Glutamatergic neuron (in vitro differentiated cells): ENCODE measurements around the gene DNAJC6. TPM values are rescaled to one million over a fixed set of nuclear protein-coding genes. Genes with fewer than 3 reads are reported as not detected.

Source experiments
- DNase-seq: peaks from one replicate; pipeline ENCODE4 v3.0.0; 2022
- H3K27ac Mint-ChIP-seq: one replicate; pipeline ENCODE4 v1.8.0; 2020; ENCODE audit warnings: mild to moderate bottlenecking, mixed read lengths, inconsistent platforms; ENCODE audit not compliant: unreplicated experiment
- H3K27me3 Mint-ChIP-seq: one replicate; pipeline ENCODE4 v1.8.0; 2020; ENCODE audit warnings: mild to moderate bottlenecking, moderate library complexity, mixed read lengths, inconsistent platforms; ENCODE audit not compliant: unreplicated experiment
- H3K36me3 Mint-ChIP-seq: one replicate; pipeline ENCODE4 v1.8.0; 2020; ENCODE audit warnings: mild to moderate bottlenecking, mixed read lengths, inconsistent platforms; ENCODE audit not compliant: unreplicated experiment
- H3K4me1 Mint-ChIP-seq: one replicate; pipeline ENCODE4 v1.8.0; 2020; ENCODE audit warnings: mild to moderate bottlenecking, low read depth, mixed read lengths, inconsistent platforms; ENCODE audit not compliant: unreplicated experiment
- H3K4me3 Mint-ChIP-seq: one replicate; pipeline ENCODE4 v1.8.0; 2020; ENCODE audit warnings: mild to moderate bottlenecking, mixed read lengths, inconsistent platforms; ENCODE audit not compliant: unreplicated experiment
- H3K9me3 Mint-ChIP-seq: one replicate; pipeline ENCODE4 v1.8.0; 2020; ENCODE audit warnings: mild to moderate bottlenecking, moderate library complexity, mixed read lengths, inconsistent platforms; ENCODE audit not compliant: unreplicated experiment
- CTCF ChIP-seq: fragments of 200-600 bp; sonication (generic); IDR thresholded peaks from one replicate; pipeline ENCODE4 v1.5.0; 2021; ENCODE audit not compliant: partially characterized antibody, unreplicated experiment
- total RNA-seq: library from RNA; stranded (reverse); fragmentation: NEBNext Ultra II Directional; extraction: Animal tissue kit (Norgen Biotek cat#: 25700); gene quantifications from one replicate; pipeline ENCODE4 v1.2.1, GENCODE V29; 2021; ENCODE audit not compliant: unreplicated experiment

The DNAJC6 gene
- total RNA-seq, 1 donor from 2014 or later = 54.6 TPM

- peaks cover 7% of the 10 kb centered on the region for H3K4me1 Mint-ChIP-seq
- no peak overlapping the region for H3K4me3 Mint-ChIP-seq
- DNase-seq = no peak
- peaks cover 3% of the 10 kb centered on the region for H3K27me3 Mint-ChIP-seq
- no peak for TF ChIP-seq CTCF
- H3K36me3 Mint-ChIP-seq = no peaks in the 10 kb centered on the region
- peak overlapping the region; percentile 62 for H3K27ac Mint-ChIP-seq
- peaks cover 8% of the 10 kb centered on the region for H3K9me3 Mint-ChIP-seq
Measured at GRCh38 chr1:65423884-65424572, 114.7 kb downstream of the DNAJC6 start.

- Mint-ChIP-seq H3K27me3 (peaks cover 3% of the 10 kb centered on the region), H3K4me1 (peaks cover 4% of the 10 kb centered on the region), H3K9me3 (peaks cover 7% of the 10 kb centered on the region), H3K4me3 (no peak overlapping the region), H3K27ac (peak overlapping the region; percentile 63), H3K36me3 (no peaks in the 10 kb centered on the region)
- no peak for DNase-seq
- no peak for TF ChIP-seq CTCF
Measured at GRCh38 chr1:65424573-65424889, 115.2 kb downstream of the DNAJC6 start.

GRCh38 chr1:65425006-65425405, 115.7 kb downstream of the DNAJC6 start:
- no peak overlapping the region for H3K4me3 Mint-ChIP-seq
- peaks cover 3% of the 10 kb centered on the region for H3K4me1 Mint-ChIP-seq
- H3K27me3 Mint-ChIP-seq = no peaks in the 10 kb centered on the region
- H3K9me3 Mint-ChIP-seq = peaks cover 2% of the 10 kb centered on the region
- H3K27ac Mint-ChIP-seq = no peak overlapping the region
- no peaks in the 10 kb centered on the region for H3K36me3 Mint-ChIP-seq
- no peak for TF ChIP-seq CTCF
- no peak for DNase-seq

GRCh38 chr1:65425697-65426096, 116.4 kb downstream of the DNAJC6 start:
- Mint-ChIP-seq H3K4me3 (no peak overlapping the region), H3K36me3 (no peaks in the 10 kb centered on the region), H3K27me3 (no peaks in the 10 kb centered on the region), H3K4me1 (peaks cover 3% of the 10 kb centered on the region), H3K27ac (peak overlapping the region; percentile 3), H3K9me3 (no peaks in the 10 kb centered on the region)
- DNase-seq = no peak
- TF ChIP-seq CTCF = no peak

DNA sequence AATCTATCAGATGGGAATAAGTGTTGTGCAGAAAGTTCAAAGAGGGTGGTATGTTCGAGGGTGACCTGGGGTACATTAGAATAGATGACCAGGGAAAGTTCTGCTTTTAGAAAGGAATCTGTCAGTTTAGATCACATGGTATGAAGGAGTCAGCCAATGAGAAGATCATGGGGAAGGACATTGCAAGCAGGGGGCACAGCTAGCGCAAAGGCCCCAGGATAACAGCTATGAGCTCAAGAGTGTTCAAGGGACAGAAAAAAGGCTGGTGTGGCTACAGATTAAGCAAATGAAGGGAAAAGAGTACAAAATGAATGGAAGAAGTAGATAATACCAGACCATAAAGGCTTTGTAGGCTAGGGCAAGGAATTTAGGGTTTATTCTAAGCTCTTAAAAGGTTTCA, 119.7 kb downstream of the DNAJC6 start:
- H3K4me1 Mint-ChIP-seq = peaks cover 6% of the 10 kb centered on the region
- H3K27me3 Mint-ChIP-seq = no peaks in the 10 kb centered on the region
- no peaks in the 10 kb centered on the region for H3K36me3 Mint-ChIP-seq
- no peak overlapping the region for H3K27ac Mint-ChIP-seq
- no peak for TF ChIP-seq CTCF
- no peak overlapping the region for H3K4me3 Mint-ChIP-seq
- H3K9me3 Mint-ChIP-seq = no peaks in the 10 kb centered on the region
- DNase-seq = no peak
